GM12873 (cell line): ENCODE measurements around the gene PDE10A.

Experiments
- CTCF ChIP-seq: IDR thresholded peaks from 2 replicates; pipeline ENCODE4 v1.5.1; 2012; ENCODE audit warnings: low read depth, mild to moderate bottlenecking, moderate library complexity, low read length, control low read depth; ENCODE audit not compliant: insufficient read depth; ENCODE audit errors: missing control alignments

The PDE10A gene

GRCh38 chr6:165662749-165663376, at the start of gene PDE10A:
TSS of gene PDE10A (minus strand) at chr6:165663241. CDS start at chr6:165662811, 430 bp downstream.
- no peak for TF ChIP-seq CTCF

GRCh38 chr6:165708985-165709576, 46.0 kb upstream of the PDE10A start:
- no peak for TF ChIP-seq CTCF

GRCh38 chr6:165707067-165707853, 44.2 kb upstream of the PDE10A start:
- TF ChIP-seq CTCF: no peak

- no peak for TF ChIP-seq CTCF
These were observed 42.9 kb upstream of the PDE10A start for GRCh38 chr6:165705941-165706340.

- no peak for TF ChIP-seq CTCF
These were observed 41.2 kb upstream of the PDE10A start for GRCh38 chr6:165704045-165704748.

- no peak for TF ChIP-seq CTCF
These were observed 39.6 kb upstream of the PDE10A start for GRCh38 chr6:165702669-165703068.

- no peak for TF ChIP-seq CTCF
These were observed 38.7 kb upstream of the PDE10A start for GRCh38 chr6:165701564-165702354.
